HG03139 (cell line): ENCODE results near the gene DNAI4.
"Not testable (repeated sequence)": the region's sequence is repeated elsewhere in the genome, so short reads cannot be mapped to it uniquely, and the experiment has no call there.

Experiments used
- ATAC-seq: cut with Tn5 transposase; IDR thresholded peaks from one replicate; pipeline ENCODE4 v1.9.1; 2021; ENCODE audit not compliant: unreplicated experiment

DNAI4 gene

GRCh38 chr1:66929146-66929688 lies 4.6 kb upstream of the DNAI4 start:
- no peak for ATAC-seq

- ATAC-seq = no peak
Measured at GRCh38 chr1:66927528-66927927, 2.9 kb upstream of the DNAI4 start.

DNA sequence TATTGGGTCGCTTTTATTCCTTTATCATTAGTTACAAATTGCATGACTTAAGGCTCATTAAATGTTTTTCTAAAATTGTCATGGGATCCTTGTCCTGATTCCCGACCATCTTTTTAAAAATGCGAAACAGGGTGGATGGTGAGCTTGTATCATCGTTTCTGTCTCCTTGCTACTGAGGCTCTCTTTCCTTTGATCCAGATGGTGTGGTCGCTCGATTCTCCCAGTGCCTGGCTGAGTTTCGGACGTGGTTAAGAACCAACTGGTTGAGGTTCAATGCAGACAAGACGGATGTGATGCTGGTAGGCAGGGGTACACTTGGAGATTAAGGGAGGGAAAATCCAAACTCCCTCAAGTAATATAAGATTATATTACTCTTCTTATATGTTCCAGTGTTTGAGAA lies 1.3 kb upstream of the DNAI4 start:
- ATAC-seq = no peak

- no peak for ATAC-seq
Measured at GRCh38 chr1:66925558-66925910, 878 bp upstream of the DNAI4 start.

- no peak for ATAC-seq
Measured at GRCh38 chr1:66920543-66920942, 4.1 kb downstream of the DNAI4 start.

DNA sequence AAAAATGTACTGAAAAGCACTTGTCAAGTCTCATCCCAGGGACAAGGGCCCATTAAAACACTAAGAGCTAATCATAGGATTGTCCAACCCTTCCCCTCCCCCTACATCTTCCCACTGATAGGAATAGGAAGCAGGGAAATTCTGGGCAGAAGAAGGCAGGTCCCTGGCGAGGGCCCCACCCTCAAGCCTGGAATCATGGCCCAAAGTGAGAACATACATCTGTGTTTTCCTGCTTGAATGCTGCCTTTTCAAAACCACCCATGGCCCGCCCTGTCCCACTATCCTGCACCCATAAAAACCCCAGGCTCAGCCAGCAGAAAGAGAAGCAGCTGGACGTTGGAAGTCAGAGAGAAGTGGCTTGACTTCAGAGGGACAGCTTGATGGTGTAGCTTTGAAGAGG lies 4.8 kb downstream of the DNAI4 start:
- no peak for ATAC-seq

DNA sequence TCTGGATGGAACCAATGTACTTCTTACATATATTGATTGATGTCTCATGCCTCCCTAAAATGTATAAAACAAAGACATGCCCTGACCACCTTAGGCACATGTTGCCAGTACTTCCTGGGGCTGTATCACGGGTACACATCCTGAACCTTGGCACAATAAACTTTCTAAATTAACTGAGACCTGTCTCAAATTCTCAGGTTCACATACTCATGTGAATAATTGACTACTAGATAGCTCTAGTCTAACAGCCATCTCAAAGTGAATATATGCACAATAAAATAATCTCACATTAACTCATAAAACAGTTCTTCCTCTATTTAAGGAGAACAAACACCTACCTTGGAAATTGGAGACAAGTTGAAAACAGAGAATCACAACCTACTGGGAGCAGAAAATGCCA lies 5.6 kb downstream of the DNAI4 start:
- ATAC-seq = no peak

- ATAC-seq = no peak
Measured at GRCh38 chr1:66917476-66917875, 7.2 kb downstream of the DNAI4 start.

DNA sequence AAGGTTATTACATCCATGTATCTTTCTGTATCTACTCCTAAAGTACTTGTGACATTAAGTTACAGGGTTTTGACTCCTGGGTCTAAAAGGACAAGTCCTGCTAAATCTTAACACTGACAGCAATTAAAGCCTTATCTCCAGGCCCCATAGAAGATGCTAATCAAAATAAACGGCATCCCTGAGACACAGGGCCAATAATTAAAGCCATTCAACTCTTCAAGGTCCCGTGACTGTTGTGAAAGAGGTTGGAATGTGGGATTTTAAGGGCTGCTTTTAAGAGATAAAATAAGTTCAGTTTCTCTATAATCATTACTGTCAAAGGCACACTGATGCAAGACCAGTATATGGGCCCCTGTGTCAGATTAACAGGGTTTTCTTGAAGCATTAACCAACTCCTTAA lies 8.3 kb downstream of the DNAI4 start:
- no peak for ATAC-seq

DNA sequence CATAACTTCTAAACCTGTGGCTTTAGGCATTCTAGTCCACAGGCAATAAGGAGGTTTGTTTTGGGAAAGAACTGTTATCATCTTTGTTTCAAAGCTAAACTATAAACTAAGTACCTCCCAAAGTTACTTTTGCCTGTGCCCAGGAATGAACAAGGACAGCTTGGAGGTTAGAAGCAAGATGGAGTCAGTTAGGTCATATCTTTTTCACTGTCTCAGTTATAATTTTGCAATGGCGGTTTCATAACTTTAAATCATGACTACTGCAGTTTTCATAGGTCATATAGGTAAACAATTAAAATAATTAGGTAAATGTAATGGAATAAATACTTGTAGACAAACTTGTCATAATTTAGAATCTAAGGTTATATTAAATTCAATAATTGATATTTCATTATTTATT lies 9.5 kb downstream of the DNAI4 start:
- not testable (repeated sequence) for ATAC-seq

DNA sequence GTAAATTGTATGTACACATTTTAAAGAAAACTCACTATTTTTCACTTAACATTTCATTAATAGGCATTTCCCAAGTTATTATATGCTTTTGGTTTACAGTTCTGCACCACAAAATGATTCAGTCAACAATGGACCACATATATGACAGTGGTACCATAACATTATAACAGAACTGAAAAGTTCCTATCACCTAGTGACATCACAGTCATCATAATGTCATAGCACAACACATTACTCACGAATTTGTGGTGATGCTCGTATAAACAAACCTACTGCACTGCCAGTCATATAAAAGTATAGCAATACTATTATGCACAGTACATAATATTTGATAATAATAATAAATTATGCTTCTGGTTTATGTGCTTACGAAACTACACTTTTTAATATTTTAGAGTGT lies 30.9 kb downstream of the DNAI4 start:
- ATAC-seq = no peak

DNA sequence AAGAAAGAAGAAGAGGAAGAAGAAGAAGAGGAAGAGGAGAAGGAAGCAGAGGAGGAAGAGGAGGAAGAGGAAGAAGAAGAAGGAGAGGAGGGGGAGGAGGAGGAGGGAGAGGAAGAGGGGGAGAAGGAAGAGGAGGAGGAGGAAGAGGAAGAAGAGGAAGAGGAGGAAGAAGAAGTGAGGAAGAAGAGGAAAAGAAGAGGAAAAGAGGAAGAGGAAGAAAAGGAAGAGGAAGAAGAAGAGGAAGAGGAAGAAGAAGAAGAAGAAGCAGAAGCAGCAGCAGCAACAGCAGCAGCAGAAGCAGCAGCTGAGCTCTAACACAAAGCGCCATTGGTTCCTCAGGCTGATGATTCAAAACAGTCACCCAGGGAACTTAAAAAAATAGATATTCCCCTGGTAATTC lies 34.0 kb downstream of the DNAI4 start:
- no peak for ATAC-seq

DNA sequence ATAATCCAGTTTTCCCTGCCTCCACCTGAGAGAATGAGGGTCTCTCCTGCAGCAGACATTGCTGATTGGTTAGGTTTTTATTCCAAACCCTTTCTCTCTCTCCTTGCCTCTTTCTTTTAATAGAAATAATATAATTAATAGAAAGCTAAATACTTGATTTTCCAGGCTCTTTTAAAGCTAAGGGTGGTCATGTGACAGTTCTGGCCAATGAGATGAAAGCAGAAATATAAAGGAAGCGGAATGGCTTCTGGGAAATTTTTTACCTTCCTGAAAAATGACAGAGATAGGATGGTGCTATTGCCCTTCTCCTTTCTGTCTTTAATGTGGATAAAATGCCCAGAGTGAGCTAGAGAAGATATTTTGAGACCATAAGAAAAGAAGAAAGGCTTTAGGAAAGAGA lies 35.6 kb downstream of the DNAI4 start:
- ATAC-seq = no peak

GRCh38 chr1:66876664-66877063 lies 48.0 kb downstream of the DNAI4 start:
- no peak for ATAC-seq

DNA sequence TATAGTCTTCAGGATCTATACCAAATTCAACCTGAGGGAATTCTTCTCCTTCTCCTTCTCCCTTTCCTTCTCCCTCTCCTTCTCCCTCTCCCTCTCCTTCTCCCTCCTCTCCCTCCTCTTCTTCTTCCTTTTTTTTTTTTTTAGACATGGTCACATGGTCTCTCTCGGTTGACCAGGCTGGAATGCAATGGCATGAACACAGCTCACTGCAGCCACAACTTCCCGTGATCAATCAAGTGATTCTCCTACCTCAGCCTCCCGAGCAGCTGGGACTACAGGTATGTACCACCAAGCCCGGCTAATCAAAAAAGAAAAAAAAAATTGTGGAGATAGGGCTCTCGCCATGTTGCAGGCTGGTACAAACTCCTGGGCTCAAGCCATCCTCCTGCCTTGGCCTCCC lies 51.5 kb downstream of the DNAI4 start:
- no peak for ATAC-seq

DNA sequence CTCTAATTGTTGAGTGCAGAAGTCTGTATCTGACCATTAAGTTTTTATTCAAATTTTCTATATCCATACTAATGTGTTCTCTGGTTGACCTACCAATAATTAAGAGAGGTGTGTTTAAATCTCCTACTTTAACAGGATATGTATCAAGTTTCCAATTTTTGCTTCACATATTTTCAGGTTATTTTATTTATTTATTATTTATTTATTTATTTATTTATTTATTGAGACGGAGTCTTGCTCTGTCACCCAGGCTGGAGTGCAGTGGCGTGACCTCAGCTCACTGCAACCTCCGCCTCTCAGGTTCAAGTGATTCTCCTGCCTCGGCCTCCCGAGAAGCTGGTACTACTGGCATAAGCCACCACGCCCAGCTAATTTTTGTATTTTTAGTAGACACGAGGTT lies 52.6 kb downstream of the DNAI4 start:
- ATAC-seq = not testable (repeated sequence)

GRCh38 chr1:66867501-66867900 lies 57.2 kb downstream of the DNAI4 start:
- ATAC-seq = no peak

DNA sequence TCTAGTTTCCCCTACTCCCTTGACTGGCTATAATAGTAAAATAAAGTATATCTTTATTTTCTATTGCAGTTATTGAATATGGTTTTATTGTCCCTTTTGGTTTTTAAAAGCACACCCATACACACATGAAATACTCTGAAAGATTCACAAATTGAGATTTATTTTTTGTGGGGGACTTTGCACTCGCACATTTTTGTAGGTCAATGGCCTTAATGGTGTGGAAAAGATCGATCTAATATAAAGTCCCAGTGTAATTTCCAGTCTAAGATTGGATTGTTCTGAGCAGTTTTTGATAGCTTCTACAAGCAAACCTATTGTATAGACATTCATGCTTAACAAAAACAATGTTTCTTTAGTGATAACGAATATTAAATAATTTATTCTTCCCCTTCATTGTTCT lies 64.1 kb downstream of the DNAI4 start:
- ATAC-seq = no peak

DNA sequence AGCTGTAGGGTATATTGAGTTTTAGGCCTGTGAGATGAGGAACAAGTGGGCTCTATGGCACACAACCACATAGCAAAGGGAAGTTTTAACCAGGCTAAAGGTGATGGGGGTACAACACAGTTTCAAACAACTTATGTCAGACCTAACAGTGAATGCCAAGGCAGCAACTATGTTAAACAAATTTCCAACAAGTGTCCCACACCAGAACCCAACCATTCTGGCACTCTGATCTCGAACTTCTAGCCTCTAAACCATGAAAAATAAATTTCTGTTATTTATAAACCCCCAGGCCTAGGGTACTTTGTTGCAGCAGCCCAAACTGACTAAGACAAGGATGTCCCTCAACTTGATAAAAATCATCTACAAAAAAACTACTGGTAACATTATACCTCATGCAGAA lies 71.3 kb downstream of the DNAI4 start:
- no peak for ATAC-seq

DNA sequence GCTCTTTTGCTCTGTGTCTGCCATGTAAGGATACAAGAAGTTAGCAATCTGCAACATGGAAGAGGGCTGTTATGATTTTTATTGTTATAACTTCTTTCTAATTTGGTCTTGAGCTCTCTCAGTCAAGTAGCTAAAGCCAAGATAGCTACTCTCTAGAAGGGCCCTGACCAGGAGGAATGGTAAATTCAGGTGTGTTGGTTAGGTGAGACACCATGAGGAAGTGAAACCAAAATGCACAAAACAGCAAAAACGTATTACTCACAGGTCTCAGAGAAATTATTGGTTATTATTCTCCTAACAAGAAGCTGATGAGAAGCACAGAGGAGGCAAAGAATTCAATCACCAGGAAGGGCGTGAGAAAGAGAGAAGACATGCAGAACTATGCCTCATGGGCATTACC lies 71.8 kb downstream of the DNAI4 start:
- no peak for ATAC-seq

DNA sequence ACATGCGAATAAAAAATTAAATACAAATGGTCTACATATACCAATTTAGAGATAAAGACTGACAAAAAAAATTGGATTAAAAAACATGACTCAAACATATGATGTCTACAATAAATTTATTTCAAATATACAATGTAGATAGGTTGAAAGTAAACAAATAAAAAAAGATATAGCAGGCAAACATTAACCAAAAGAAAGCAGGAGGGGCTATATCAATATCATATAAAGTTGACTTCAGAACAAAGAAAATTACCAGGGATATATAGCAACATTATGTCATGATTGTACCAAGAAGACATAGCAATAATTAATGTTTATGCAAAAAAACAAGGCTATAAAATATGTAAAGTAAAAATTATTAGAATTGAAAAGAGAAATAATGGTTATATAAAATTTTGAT lies 73.7 kb downstream of the DNAI4 start:
- ATAC-seq = no peak

DNA sequence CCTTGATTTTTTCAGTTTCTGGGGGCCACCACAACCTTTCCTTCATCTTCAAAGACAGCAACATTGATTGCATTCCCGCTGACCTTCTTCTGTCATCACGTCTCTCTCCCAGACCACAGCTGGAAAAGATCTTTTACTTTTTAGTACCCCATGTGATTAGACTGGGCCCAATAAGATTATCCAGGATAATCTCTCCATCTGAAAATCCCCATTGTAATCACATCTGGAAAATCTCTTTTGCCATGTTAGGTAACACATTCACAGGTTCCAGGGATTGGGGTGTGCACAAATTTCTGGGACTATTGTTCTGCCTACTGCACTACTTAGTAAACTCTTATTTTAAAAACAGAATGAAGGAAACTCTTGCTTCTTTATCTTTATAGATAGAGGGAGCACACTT lies 76.5 kb downstream of the DNAI4 start:
- no peak for ATAC-seq

DNA sequence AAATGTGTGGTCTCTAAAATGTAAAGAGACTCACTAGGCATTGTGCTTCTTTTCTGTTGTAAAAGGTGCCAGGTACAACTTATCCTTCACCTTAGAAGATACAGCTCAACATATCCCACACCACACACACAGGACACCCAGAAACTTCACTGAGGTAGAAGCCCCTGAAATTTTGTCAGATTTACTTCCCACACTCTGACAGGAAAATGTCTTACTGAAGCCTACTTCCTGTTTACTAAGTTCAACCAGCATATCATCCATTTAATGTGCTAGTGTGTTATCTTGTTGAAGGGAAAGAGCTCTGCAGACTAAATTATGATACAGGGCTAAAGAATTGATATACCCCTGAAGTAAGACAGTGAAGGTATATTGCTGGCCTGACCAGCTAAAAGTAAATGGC lies 83.7 kb downstream of the DNAI4 start:
- no peak for ATAC-seq

DNA sequence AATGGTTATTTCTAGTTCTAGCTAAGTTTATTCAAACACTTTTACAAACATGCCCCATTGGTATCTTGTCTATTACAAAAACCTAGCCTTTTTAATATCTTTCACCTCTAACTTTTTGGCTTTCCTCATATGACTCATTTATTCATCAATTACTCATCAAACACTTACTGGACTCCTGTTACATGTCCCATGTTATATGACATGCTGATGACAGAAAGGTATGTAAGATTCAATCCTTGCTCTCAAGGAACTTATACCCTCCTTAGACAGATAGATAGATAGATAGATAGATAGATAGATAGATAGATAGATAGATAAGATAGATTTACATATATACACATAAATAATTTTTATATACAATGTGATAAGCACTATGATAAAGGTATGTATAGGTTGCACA lies 89.7 kb downstream of the DNAI4 start:
- no peak for ATAC-seq
